ENCODE measurements around the gene SCP2. TPM values are rescaled to one million over a fixed set of nuclear protein-coding genes. Genes with fewer than 3 reads are reported as not detected.
A peak's percentile ranks its signal among the peaks of the same experiment; 100 is the strongest.

SCP2 gene
- total and polyA plus RNA-seq, 7 donors, result 124 to 792 (median 176) TPM

- Histone ChIP-seq H3K4me3 (no peak overlapping the region), H3K9me3 (no peaks in the 10 kb centered on the region), H3K36me3 (peaks cover 0 to 6% (median 0%) of the 10 kb centered on the region in 4 donors), H3K27ac (no peak overlapping the region), H3K27me3 (no peaks in the 10 kb centered on the region), H3K4me1 (peaks cover 0 to 18% (median 7%) of the 10 kb centered on the region in 4 donors)
- 85 to 89% methylated on average over 6 of the region's 6 CpGs for WGBS, 2 donors
- intact Hi-C loops (cut with DNase I), result no loop called here
- DNase-seq, result no peak
- no peak for TF ChIP-seq EP300 (IDR thresholded peaks at IDR 0.05)
- no peak for TF ChIP-seq CTCF (IDR thresholded peaks at IDR 0.05)
- TF ChIP-seq POLR2AphosphoS5 (IDR thresholded peaks at IDR 0.05), result no peak
- TF ChIP-seq POLR2A (IDR thresholded peaks at IDR 0.05), result no peak
Observed at GRCh38 chr1:52918201-52918600, 8.9 kb upstream of the SCP2 start.

- 91 to 93% methylated on average over 7 of the region's 7 CpGs for WGBS, 2 donors
- intact Hi-C loops (cut with DNase I), result no loop called here
- no peaks in the 10 kb centered on the region for H3K27me3 ChIP-seq
- DNase-seq, result no peak
- H3K4me1 ChIP-seq, result peaks cover 0 to 18% (median 7%) of the 10 kb centered on the region in 4 donors
- H3K27ac ChIP-seq, result peak overlapping the region in 2 of 4 donors; percentile 9 to 91
- no peak overlapping the region for H3K4me3 ChIP-seq
- TF ChIP-seq POLR2AphosphoS5 (IDR thresholded peaks at IDR 0.05) (no peak), EP300 (IDR thresholded peaks at IDR 0.05) (no peak), CTCF (IDR thresholded peaks at IDR 0.05) (no peak), POLR2A (IDR thresholded peaks at IDR 0.05) (no peak)
- peaks cover 0 to 6% (median 0%) of the 10 kb centered on the region in 4 donors for H3K36me3 ChIP-seq
- H3K9me3 ChIP-seq, result no peaks in the 10 kb centered on the region
Observed at GRCh38 chr1:52919051-52919722, 7.9 kb upstream of the SCP2 start.

DNA sequence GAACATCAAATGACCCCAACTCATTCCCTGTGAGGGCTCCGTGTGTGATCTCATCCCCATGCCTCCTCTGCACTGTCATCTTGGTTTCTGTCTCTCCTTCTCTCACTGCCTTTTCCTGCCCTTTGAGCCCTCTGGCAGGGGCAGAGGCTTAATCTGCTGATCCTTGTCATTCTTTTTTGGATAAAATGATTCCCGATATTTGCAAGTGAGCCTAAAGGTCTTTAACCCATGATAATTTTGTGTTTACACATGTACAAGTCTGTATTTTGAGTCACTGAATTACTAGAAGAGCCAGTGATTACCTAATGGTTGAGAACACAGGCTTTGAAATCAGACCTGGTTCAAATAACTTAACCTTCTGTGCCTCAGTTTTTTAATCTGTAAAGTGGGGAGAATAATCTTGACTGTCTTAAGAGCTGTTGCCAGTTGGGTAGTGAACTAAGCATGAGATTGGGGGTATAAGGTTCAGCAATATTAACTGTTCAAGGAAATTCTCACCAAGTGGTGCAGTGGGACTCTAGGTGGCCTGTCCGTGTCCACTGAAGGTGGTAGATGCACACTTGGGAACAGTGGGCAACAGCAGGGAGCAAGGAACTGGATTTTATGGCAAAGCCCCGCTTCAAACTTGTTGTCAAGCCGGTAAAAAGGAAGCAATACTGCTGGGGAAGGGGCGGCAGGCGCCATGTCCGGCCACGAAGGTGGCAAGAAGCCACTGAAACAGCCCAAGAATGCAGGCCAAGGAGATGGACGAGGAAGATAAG lies 7.2 kb upstream of the SCP2 start:
- intact Hi-C loops (cut with DNase I), result loop anchor here (5.0 kb wide), 4 partner anchors 97 to 262 kb away; partner anchors contain the start of gene PODN
- H3K4me3 ChIP-seq, result no peak overlapping the region
- WGBS, 2 donors, result 91 to 93% methylated on average over 10 of the region's 10 CpGs

DNA sequence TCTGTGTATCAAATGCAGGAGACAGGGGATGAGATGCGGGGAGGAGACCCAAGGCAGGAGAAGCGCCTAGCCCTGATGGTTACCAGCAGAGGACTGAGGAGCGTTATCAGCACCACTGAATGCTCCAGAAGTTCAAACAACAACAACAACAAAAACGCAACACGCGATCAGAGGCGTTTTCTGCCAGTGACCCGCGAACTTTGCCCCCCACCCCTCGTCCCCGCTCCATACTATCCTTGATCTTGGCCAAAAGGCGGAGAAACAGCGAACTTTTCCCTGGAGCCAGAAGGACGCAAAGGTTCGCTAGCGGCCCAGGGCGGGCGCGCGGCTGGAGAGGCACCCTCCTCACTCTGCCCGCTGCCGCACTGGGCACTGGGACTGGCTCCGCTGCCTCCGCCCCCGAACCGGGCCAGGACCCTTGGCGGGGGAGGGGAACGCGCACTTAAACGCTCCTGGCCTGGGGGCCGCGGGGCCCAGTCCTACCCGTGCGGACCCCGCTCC lies 6.2 kb upstream of the SCP2 start:
- peaks cover 0 to 15% (median 7%) of the 10 kb centered on the region in 4 donors for H3K4me1 ChIP-seq
- no peaks in the 10 kb centered on the region for H3K9me3 ChIP-seq
- intact Hi-C loops (cut with DNase I), result loop anchor here (5.0 kb wide), 4 partner anchors 96 to 261 kb away; partner anchors contain the start of gene PODN
- peak overlapping the region; percentile 68 to 77 (median 70) for H3K4me3 ChIP-seq
- 13 to 45% methylated on average over 35 of the region's 35 CpGs for WGBS, 2 donors
- DNase-seq, result peak; percentile 73
- H3K27me3 ChIP-seq, result no peaks in the 10 kb centered on the region
- peak in 1 of 4 donors; percentile 3 for TF ChIP-seq POLR2AphosphoS5 (IDR thresholded peaks at IDR 0.05)
- no peak for TF ChIP-seq POLR2A (IDR thresholded peaks at IDR 0.05)
- no peak for TF ChIP-seq EP300 (IDR thresholded peaks at IDR 0.05)
- peaks cover 0 to 5% (median 0%) of the 10 kb centered on the region in 4 donors for H3K36me3 ChIP-seq
- peak overlapping the region; percentile 83 to 91 (median 87) for H3K27ac ChIP-seq

More for the DNA sequence above, 7.2 kb upstream of the SCP2 start:
- H3K36me3 ChIP-seq, result peaks cover 0 to 6% (median 0%) of the 10 kb centered on the region in 4 donors
- H3K27me3 ChIP-seq, result no peaks in the 10 kb centered on the region
- H3K27ac ChIP-seq, result peak overlapping the region; percentile 83 to 91 (median 87)
- no peaks in the 10 kb centered on the region for H3K9me3 ChIP-seq
- TF ChIP-seq POLR2A (IDR thresholded peaks at IDR 0.05) (no peak), EP300 (IDR thresholded peaks at IDR 0.05) (no peak)
- no peak for DNase-seq
- H3K4me1 ChIP-seq, result peaks cover 0 to 18% (median 7%) of the 10 kb centered on the region in 4 donors

- H3K4me1 ChIP-seq, result peaks cover 0 to 26% (median 22%) of the 10 kb centered on the region in 4 donors
- intact Hi-C loops (cut with DNase I), result no loop called here
- no peaks in the 10 kb centered on the region for H3K9me3 ChIP-seq
- 50 to 69% methylated on average over 5 of the region's 5 CpGs for WGBS, 2 donors
- no peaks in the 10 kb centered on the region for H3K36me3 ChIP-seq
- TF ChIP-seq POLR2AphosphoS5 (IDR thresholded peaks at IDR 0.05), result peak in 1 of 4 donors; percentile 32
- no peak for TF ChIP-seq EP300 (IDR thresholded peaks at IDR 0.05)
- no peak for TF ChIP-seq POLR2A (IDR thresholded peaks at IDR 0.05)
- TF ChIP-seq CTCF (IDR thresholded peaks at IDR 0.05), result no peak
- no peak overlapping the region for H3K4me3 ChIP-seq
- H3K27ac ChIP-seq, result no peak overlapping the region
- H3K27me3 ChIP-seq, result no peaks in the 10 kb centered on the region
- no peak for DNase-seq
Observed at GRCh38 chr1:52925571-52926005, 1.5 kb upstream of the SCP2 start.
